Measurements from ENCODE around the gene LYPD3. TPM values are rescaled to one million over a fixed set of nuclear protein-coding genes. Genes with fewer than 3 reads are reported as not detected.
"Not testable (repeated sequence)": the region's sequence is repeated elsewhere in the genome, so short reads cannot be mapped to it uniquely, and the experiment has no call there.

The LYPD3 gene
- total and polyA plus RNA-seq, 7 donors: 0.12 to 0.26 TPM; not detected in 5

GRCh38 chr19:43439032-43439708 lies 26.2 kb downstream of the LYPD3 start:
- WGBS, 3 donors: 29 to 30% (median 30%) methylated on average over 13 to 14 of the region's 14 CpGs
- intact Hi-C loops (cut with DNase I): no loop called here
- TF ChIP-seq CTCF (IDR thresholded peaks at IDR 0.05): no peak
- Histone ChIP-seq H3K27ac (no peak overlapping the region), H3K36me3 (ENCODE audit: insufficient read depth in 1 of 2, low read depth in 1 of 2) (no peaks in the 10 kb centered on the region), H3K9me3 (no peaks in the 10 kb centered on the region), H3K4me3 (no peak overlapping the region), H3K4me1 (no peaks in the 10 kb centered on the region), H3K27me3 (ENCODE audit: insufficient read depth in 3 of 3, low read length in 2 of 3) (peaks cover 0 to 5% (median 0%) of the 10 kb centered on the region in 3 donors)
- ATAC-seq (peak in 1 of 4 donors; percentile 33), DNase-seq (no peak)

- H3K4me1 ChIP-seq: no peaks in the 10 kb centered on the region
- no peaks in the 10 kb centered on the region for H3K36me3 ChIP-seq (ENCODE audit: insufficient read depth in 1 of 2, low read depth in 1 of 2)
- intact Hi-C loops (cut with DNase I): no loop called here
- peak in 1 of 4 donors; percentile 49 for ATAC-seq
- no peak for TF ChIP-seq CTCF (IDR thresholded peaks at IDR 0.05)
- no peak overlapping the region for H3K4me3 ChIP-seq
- H3K9me3 ChIP-seq: no peaks in the 10 kb centered on the region
- no peak overlapping the region for H3K27ac ChIP-seq
- WGBS, 3 donors: 9 to 15% (median 14%) methylated on average over 9 of the region's 9 CpGs
- DNase-seq: peak in 1 of 2 donors; percentile 20
- H3K27me3 ChIP-seq (ENCODE audit: insufficient read depth in 3 of 3, low read length in 2 of 3): peaks cover 0 to 5% (median 0%) of the 10 kb centered on the region in 3 donors
Observed at GRCh38 chr19:43438291-43439031, 26.9 kb downstream of the LYPD3 start.

GRCh38 chr19:43437712-43438111 lies 27.7 kb downstream of the LYPD3 start:
- H3K36me3 ChIP-seq (ENCODE audit: insufficient read depth in 1 of 2, low read depth in 1 of 2): no peaks in the 10 kb centered on the region
- no peak overlapping the region for H3K27ac ChIP-seq
- H3K4me3 ChIP-seq: no peak overlapping the region
- peaks cover 0 to 5% (median 0%) of the 10 kb centered on the region in 3 donors for H3K27me3 ChIP-seq (ENCODE audit: insufficient read depth in 3 of 3, low read length in 2 of 3)
- no peak for TF ChIP-seq CTCF (IDR thresholded peaks at IDR 0.05)
- no peak for ATAC-seq
- H3K9me3 ChIP-seq: no peaks in the 10 kb centered on the region
- 81 to 95% (median 89%) methylated on average over 6 of the region's 6 CpGs for WGBS, 3 donors
- H3K4me1 ChIP-seq: no peaks in the 10 kb centered on the region
- no peak for DNase-seq
- intact Hi-C loops (cut with DNase I): no loop called here

- intact Hi-C loops (cut with DNase I); H3K9me3 ChIP-seq; H3K4me3 ChIP-seq; DNase-seq; ATAC-seq; H3K36me3 ChIP-seq (ENCODE audit: insufficient read depth in 1 of 2, low read depth in 1 of 2); H3K27ac ChIP-seq; H3K27me3 ChIP-seq (ENCODE audit: insufficient read depth in 3 of 3, low read length in 2 of 3); H3K4me1 ChIP-seq: not testable (repeated sequence)
- WGBS, 3 donors: 93 to 94% (median 94%) methylated on average over 11 of the region's 11 CpGs
Observed at GRCh38 chr19:43437284-43437683, 28.1 kb downstream of the LYPD3 start.

- no peak overlapping the region for H3K27ac ChIP-seq
- intact Hi-C loops (cut with DNase I): no loop called here
- H3K4me1 ChIP-seq: no peaks in the 10 kb centered on the region
- no peak for DNase-seq
- peaks cover 0 to 5% (median 0%) of the 10 kb centered on the region in 3 donors for H3K27me3 ChIP-seq (ENCODE audit: insufficient read depth in 3 of 3, low read length in 2 of 3)
- no peak for TF ChIP-seq CTCF (IDR thresholded peaks at IDR 0.05)
- no peak overlapping the region for H3K4me3 ChIP-seq
- no peak for ATAC-seq
- WGBS, 3 donors: 73 to 78% (median 75%) methylated on average over 3 of the region's 3 CpGs
- H3K9me3 ChIP-seq: no peaks in the 10 kb centered on the region
- H3K36me3 ChIP-seq (ENCODE audit: insufficient read depth in 1 of 2, low read depth in 1 of 2): no peaks in the 10 kb centered on the region
Observed at GRCh38 chr19:43435775-43436174, 29.6 kb downstream of the LYPD3 start.
